AG10803 (cell line): ENCODE results near the gene TNS4.

Source experiments
- DNase-seq: peaks from one replicate; pipeline ENCODE4 v3.0.0; 2010; ENCODE audit warnings: low read depth
- H3K4me3 ChIP-seq: 2 replicates; pipeline ENCODE4 v1.5.1; 2011; ENCODE audit warnings: mild to moderate bottlenecking, low read length, control low read depth
- TF ChIP-seq, protein P1 (sequence below): conservative IDR thresholded peaks from 2 replicates; pipeline ENCODE4 v1.5.1; 2011; ENCODE audit warnings: mild to moderate bottlenecking, low read length, control low read depth, inconsistent platforms

The TNS4 gene

DNA sequence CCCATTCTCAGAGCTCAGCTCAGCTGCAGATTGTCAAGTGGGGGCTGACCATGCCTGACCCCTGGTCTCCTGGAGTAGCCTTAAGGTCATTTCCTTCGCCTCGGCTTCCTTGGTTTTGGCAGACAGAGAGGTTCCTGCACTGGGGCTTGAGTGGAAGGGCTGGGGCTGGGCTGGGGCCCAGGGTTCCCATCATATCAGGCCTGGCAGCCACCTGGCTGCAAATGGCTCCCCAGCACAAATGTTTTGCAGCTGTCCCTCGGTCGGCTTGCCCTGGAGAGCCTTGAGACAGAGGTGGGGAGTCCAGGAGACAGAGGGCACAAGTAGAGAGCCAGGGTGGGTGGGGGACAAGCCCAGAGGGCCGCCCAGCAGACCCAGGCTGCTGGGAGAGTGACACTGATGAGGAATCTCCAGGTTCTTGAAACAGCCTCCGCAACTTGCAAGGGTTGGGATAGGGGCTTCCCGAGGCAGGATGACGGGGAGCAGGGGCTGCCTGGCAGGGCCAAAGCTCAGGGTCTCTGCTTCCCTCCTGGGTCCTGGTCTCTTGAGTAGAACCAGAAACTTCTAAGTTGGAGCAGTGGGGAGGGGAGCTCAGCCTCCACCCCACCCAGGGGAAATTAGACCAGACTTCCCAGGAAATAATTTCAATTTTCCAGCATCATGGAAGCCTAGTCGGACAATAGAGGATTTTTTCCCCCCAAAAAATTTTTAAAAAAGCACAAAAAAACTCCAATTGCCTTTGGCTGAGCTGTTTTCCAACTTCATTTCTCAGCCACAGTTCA, 38.9 kb downstream of the TNS4 start:
- no peak for DNase-seq
- TF ChIP-seq, protein P1, sequence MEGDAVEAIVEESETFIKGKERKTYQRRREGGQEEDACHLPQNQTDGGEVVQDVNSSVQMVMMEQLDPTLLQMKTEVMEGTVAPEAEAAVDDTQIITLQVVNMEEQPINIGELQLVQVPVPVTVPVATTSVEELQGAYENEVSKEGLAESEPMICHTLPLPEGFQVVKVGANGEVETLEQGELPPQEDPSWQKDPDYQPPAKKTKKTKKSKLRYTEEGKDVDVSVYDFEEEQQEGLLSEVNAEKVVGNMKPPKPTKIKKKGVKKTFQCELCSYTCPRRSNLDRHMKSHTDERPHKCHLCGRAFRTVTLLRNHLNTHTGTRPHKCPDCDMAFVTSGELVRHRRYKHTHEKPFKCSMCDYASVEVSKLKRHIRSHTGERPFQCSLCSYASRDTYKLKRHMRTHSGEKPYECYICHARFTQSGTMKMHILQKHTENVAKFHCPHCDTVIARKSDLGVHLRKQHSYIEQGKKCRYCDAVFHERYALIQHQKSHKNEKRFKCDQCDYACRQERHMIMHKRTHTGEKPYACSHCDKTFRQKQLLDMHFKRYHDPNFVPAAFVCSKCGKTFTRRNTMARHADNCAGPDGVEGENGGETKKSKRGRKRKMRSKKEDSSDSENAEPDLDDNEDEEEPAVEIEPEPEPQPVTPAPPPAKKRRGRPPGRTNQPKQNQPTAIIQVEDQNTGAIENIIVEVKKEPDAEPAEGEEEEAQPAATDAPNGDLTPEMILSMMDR, result no peak

DNA sequence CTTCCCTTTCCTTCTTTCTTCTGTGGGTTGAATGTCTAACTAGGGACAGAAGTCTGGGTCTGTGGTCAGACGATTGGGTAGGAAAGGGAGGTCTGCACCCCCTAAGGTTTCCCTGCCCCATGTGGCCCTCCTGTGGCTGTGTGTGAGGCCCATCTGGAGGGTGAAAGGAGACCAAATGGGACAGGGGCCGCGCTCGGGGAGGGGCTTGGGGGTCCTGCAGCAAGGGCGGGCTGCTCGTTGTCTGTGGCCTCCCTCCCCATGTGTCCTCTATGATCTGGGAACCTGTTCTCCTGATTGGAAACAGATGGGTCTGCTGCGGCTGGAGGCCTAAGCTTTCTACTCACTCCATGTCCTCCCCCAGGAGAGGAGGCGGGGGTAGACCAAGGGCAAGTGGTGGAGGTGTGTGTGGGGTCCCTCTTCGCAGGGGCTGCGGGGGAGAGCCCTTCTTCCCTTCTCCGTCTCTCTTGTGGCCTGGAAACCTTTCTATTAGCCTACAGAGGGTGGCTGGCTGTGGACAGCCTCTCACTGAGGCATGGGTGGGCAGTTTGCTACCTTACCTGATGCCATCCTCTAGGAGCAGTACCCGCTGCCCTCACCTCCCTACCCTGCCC, 39.6 kb downstream of the TNS4 start:
- no peak overlapping the region for H3K4me3 ChIP-seq
- peak; percentile 68 for DNase-seq
- TF ChIP-seq, protein P1, result no peak

More for the DNA sequence above, 38.9 kb downstream of the TNS4 start:
- H3K4me3 ChIP-seq, result no peak overlapping the region

DNA sequence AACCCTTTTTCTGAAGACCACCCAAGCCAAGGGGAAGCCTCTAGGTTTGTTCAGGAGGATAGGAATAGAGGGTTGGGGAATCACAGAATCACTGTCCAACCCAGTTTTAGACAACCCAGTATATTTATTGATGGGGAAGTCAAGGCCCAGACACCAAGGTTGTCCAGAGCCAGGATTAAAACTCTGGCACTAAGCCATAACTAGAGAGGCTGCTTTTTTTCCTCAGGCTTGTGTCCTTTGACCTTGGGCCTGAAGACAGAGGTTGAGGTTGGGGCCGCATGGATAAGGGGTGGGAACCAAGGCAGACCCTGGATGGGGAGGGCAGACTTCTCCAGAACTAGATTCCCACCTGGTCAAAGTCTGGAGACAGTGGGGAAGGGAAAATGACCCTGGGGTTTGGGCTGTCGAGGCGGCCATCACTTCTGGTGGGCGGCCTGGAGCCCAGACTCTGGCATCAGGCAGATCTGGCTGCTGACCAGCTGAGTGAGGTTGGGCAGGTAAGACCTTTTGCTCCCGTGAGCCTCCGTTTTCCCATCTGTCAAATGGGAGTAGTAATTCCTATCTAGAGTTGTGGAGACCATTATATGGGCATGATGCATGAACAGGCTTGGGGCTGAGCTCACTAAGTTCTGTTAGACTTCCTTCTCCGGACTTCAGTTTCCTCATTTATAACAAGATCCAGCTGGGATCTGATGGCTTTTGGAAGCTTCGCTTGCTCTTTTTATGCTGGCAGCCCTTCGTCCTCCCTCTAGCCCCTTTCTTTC, 40.3 kb downstream of the TNS4 start:
- TF ChIP-seq, protein P1, result no peak
- DNase-seq, result peak; percentile 75
- H3K4me3 ChIP-seq, result no peak overlapping the region

DNA sequence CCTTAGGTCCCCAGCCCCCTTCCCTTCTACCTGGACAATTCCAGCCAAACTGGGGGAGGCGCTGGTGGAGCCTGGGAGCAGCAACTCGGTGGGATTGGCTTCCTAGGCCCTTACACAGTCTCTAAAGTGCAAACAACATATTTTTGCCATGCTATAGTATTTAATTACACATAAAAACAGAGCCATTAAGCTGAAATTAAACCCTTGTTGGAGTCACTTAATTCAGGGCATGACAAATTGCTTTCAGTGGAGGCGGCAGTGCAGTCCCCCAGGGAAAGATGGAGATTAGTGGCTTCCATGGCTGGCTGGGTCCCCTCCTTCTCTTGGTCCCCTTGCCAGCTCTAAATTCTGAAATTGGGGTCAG, 40.8 kb downstream of the TNS4 start:
- DNase-seq, result no peak
- H3K4me3 ChIP-seq, result no peak overlapping the region
- TF ChIP-seq, protein P1, result no peak

DNA sequence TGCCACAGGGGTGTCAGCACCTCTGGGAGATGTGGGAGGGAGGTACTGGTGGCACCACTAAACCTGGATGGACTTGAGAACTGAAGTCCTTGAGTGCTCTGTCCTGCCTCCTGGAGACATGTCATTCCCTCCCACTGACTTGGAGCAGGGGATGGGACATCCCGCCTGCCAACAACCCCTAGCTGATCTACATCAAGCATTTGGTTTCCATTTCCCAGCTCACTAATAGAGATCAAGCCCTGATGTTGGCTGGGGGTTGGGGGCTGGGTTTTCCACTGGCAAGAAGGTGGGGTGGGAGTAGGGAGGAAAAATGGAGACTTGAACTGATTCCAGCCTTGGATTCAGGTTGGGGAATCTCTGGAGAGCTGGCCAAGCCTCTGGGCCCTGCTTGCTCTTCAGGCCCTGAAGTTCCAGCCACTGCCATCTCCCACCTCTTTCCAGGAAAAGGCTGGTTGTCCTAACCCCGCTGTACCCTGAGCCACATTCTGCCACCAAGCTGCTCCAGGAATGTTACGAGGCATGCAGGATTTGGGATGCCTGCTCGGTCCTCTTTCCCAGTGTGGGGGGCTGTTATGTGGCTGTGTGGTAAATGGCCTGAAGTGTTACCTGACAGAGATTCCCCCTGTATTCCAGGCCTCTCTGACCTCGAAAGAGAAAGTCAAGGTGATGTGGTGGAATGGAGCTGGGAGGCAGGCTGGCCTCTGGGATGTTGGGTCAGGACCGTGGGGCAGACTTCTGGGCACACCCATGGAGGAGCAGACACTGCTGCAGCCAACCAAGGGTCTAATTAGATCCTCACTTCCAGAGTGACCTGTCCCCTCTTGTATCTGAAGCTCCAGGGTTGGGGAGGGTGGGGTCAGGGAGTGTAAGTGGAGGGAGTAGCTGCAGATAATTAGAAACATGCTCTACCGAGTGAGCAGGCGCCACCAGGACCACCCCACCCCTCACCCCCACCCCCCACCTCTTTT, 41.5 kb downstream of the TNS4 start:
- TF ChIP-seq, protein P1, result no peak
- no peak overlapping the region for H3K4me3 ChIP-seq
- no peak for DNase-seq

DNA sequence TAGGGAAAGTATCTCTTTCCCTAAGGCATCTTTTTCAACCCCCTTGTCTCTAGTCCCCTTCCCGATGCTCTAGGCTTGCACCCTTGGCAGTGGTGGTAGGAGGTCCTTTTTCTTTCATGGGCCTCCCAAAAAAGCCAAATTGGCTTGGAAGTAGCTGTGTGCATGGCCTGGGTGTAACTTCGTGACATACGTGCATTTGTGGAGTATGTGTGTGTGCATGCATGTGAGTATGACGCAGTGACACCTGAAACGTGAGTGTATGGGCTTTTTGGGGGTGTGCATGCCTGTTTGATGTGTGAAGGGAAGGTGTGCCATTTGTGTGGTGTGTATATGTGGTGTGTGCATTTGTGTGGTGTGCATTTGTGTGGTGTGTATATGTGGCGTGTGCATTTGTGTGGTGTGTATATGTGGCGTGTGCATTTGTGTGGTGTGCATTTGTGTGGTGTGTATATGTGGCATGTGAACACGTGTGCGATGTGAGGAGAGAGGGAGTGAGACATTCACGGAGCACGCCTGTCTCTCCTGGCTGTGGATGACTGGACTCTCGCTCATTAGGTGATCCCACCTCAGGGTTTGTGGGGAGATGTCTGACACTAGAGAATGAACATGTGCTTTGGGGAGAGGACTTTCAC, 42.5 kb downstream of the TNS4 start:
- TF ChIP-seq, protein P1, result no peak
- no peak for DNase-seq
- no peak overlapping the region for H3K4me3 ChIP-seq
